Astrocyte of the cerebellum (primary cell): ENCODE results near the gene ASB16.

Experiments
- DNase-seq: peaks from one replicate; pipeline ENCODE4 v3.0.0-alpha.2; 2011; ENCODE audit warnings: low read depth
- H3K4me3 ChIP-seq: 2 replicates; pipeline ENCODE4 v1.5.1; 2011; ENCODE audit warnings: mild to moderate bottlenecking, low read depth, low read length, moderate library complexity
- in situ Hi-C: cut with HindIII; loops from 2 replicates; pipeline ENCODE4 v1.10.0; 2017; ENCODE audit warnings: low sequenced_read_pairs
- TF ChIP-seq, protein P1 (sequence below): IDR thresholded peaks from 2 replicates; pipeline ENCODE4 v1.5.1; 2012; ENCODE audit warnings: low read length, low read depth, moderate library complexity, mild to moderate bottlenecking; ENCODE audit errors: missing control alignments

ASB16 gene

DNA sequence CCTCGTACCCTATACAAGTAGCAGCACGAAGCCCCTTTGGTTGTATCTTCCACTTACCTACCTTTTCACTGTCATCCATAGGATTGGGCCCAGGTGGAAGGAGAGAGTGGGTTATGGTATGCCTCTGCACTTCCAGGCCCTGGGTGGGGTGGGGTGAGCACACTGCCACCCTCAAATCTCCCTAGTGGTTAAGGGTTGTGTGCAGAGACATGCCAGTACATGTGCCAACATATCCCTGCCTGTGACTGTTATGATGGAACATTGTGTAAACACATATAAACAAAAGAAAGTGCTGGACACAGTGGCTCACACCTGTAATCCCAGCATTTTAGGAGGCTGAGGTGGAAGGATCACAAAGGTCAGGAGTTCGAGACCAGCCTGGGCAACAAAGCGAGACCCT is 17.6 kb upstream of the ASB16 start:
- no peak for DNase-seq
- TF ChIP-seq, protein P1, sequence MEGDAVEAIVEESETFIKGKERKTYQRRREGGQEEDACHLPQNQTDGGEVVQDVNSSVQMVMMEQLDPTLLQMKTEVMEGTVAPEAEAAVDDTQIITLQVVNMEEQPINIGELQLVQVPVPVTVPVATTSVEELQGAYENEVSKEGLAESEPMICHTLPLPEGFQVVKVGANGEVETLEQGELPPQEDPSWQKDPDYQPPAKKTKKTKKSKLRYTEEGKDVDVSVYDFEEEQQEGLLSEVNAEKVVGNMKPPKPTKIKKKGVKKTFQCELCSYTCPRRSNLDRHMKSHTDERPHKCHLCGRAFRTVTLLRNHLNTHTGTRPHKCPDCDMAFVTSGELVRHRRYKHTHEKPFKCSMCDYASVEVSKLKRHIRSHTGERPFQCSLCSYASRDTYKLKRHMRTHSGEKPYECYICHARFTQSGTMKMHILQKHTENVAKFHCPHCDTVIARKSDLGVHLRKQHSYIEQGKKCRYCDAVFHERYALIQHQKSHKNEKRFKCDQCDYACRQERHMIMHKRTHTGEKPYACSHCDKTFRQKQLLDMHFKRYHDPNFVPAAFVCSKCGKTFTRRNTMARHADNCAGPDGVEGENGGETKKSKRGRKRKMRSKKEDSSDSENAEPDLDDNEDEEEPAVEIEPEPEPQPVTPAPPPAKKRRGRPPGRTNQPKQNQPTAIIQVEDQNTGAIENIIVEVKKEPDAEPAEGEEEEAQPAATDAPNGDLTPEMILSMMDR = no peak
- H3K4me3 ChIP-seq = no peak overlapping the region
- in situ Hi-C loops = no loop called here

DNA sequence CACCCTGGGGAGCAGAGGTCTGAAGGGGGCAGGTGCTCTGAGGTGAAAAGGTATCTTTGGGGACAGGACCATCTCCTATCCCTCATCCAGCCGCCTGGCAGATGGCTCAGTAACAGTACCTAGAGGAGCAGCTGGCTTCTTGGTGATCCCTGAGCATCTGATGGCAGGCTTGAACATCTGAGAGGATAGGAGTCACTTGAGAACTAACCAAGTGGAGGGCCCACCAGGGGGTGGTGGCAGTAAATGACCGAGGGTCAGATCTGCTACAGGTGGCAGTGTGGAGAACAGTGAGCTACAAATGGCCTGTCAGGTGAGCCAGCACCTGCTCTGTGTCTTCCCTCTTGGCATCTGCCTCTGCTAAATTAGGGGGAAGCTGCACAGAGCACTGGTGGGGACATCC is 15.0 kb upstream of the ASB16 start:
- DNase-seq = no peak
- TF ChIP-seq, protein P1 = no peak
- in situ Hi-C loops = no loop called here
- no peak overlapping the region for H3K4me3 ChIP-seq

DNA sequence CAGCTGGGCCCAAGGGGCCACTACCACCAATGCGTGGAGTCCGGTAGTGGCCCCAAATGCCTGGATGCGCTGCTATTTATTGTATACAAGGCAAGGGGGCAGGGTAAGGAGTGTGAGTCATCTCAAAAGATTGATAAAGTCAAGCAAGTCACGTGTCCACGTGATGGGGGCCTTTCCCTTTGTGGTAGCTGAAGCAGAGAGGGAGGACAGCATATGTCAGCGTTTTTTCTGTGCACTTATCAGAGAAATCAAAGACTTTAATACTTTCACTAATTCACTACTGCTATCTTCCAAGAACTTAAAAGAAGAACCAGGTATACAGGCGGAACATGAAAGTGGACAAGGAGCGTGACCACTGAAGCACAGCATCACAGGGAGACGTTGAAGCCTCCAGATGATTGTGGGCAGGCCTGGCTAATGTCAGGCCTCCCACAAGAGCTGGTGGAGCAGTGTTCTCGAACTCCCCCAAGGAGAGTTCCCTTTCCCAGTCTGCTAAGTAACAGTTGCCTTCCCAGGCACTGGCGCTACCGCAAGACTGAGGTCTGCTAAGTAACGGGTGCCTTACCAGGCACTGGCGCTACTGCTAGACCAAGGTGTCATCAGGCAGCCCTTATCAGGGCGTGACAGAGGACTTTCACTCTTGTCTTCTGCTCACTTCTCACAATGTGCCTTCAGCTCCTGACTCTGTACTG is 10.8 kb upstream of the ASB16 start:
- no peak for DNase-seq

DNA sequence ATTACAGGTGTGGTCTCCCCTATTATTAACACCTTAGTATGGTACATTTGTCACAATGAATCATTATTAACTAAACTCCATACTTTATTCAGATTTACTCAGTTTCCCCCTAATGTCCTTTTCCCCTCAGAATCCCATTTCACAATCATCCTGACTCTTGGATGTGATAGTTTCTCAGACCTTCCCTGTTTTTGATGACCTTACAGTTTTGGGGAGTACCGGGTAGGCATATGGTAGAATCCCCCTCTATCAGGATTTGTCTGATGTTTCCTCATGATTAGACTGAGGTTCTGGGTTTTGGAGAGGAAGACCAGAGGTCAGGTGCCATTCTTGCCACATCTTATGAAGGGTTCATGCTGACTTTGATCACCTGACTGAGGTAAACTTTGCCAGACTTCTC is 6.0 kb upstream of the ASB16 start:
- no peak for DNase-seq
- in situ Hi-C loops = no loop called here
- TF ChIP-seq, protein P1 = no peak
- no peak overlapping the region for H3K4me3 ChIP-seq

More for the DNA sequence above, 10.8 kb upstream of the ASB16 start:
- TF ChIP-seq, protein P1 = no peak
- in situ Hi-C loops = no loop called here
- no peak overlapping the region for H3K4me3 ChIP-seq

DNA sequence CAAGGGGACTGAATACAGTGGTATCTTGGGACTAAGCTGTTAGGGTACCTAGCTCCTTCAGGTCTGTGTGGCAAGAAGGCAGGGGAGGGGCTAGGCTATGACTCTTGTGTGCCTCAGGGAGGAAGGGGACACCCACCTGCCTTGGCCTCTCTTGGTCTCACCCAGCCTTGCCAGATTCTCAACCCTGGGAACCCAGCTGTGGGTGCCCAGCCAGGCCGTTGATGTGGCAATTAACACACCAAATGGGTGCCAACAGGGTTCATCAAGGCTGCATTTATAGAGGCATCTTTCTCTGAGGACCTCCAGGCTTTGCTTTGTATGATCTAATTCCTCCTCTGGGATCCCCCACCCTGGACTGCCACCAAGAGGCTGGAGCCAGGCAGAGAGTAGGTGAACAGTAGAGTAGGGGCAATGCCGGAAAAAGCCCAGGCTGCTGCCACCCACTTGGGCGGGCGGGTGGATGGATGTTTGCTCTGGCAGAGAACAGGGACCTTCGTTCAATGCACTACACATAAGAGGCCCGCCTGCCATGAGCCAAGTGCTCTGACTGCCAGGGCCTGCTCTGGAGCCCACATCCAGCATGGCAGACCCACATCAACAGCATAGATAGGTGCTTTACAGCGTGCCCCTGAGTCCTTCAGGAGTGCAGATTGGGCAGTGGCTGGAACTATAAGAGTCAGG is 3.2 kb upstream of the ASB16 start:
- H3K4me3 ChIP-seq = no peak overlapping the region
- in situ Hi-C loops = no loop called here
- TF ChIP-seq, protein P1 = no peak
- DNase-seq = no peak

DNA sequence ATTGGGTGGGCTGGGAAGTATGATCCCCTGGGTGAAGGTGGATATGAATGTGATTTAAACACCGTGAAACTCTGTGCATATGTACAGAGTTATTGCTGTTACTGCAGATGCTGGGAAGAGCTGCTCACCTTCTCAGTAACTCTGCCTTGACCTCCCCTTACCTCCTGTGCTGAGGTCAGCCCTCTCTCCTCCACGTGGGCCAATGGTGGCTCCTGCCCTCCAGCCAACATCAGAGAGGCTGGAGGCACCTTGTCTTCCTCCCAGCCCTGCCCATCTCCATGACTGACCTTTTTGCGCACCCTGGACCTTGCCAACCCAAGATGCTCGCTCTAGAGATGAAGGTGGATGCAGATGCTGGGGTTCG is 387 bp upstream of the ASB16 start:
- H3K4me3 ChIP-seq = no peak overlapping the region
- in situ Hi-C loops = no loop called here
- TF ChIP-seq, protein P1 = no peak
- no peak for DNase-seq
